Measurements from ENCODE around the gene PSEN1.
A peak's percentile ranks its signal among the peaks of the same experiment; 100 is the strongest.
"Not testable (repeated sequence)": the region's sequence is repeated elsewhere in the genome, so short reads cannot be mapped to it uniquely, and the experiment has no call there.

PSEN1 gene

DNA sequence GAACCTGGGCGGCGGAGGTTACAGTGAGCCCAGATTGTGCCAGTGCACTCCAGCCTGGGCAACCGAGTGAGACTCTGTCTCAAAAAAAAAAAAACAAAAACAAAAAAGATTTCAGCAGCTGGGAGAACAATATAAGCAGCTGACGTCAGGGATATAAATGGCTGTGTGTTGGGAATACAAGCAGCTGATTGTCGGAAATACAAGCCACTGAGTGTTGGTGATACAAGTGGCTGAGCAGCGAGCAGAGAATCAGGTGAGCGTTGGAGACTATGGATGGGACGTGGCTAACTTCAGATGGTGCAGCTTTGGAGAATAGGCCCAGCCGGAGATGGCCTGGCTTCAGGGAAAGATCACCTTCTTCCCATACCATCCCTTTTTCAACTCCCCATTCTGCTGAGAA, 32.0 kb downstream of the PSEN1 start:
- no peak overlapping the region for H3K27ac ChIP-seq
- POLR2A ChIA-PET (ENCODE audit: low non-redundant PET): no interaction called here
- TF ChIP-seq, protein P1, sequence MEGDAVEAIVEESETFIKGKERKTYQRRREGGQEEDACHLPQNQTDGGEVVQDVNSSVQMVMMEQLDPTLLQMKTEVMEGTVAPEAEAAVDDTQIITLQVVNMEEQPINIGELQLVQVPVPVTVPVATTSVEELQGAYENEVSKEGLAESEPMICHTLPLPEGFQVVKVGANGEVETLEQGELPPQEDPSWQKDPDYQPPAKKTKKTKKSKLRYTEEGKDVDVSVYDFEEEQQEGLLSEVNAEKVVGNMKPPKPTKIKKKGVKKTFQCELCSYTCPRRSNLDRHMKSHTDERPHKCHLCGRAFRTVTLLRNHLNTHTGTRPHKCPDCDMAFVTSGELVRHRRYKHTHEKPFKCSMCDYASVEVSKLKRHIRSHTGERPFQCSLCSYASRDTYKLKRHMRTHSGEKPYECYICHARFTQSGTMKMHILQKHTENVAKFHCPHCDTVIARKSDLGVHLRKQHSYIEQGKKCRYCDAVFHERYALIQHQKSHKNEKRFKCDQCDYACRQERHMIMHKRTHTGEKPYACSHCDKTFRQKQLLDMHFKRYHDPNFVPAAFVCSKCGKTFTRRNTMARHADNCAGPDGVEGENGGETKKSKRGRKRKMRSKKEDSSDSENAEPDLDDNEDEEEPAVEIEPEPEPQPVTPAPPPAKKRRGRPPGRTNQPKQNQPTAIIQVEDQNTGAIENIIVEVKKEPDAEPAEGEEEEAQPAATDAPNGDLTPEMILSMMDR (conservative IDR thresholded peaks at IDR 0.05; ENCODE audit: low read depth): no peak
- CTCF ChIA-PET: no interaction called here
- DNase-seq (ENCODE audit: low spot score): no peak

GRCh38 chr14:73168691-73169090, 32.4 kb downstream of the PSEN1 start:
- CTCF ChIA-PET: no interaction called here
- no peak overlapping the region for H3K27ac ChIP-seq
- POLR2A ChIA-PET (ENCODE audit: low non-redundant PET): no interaction called here
- no peak for DNase-seq (ENCODE audit: low spot score)
- TF ChIP-seq, protein P1 (conservative IDR thresholded peaks at IDR 0.05; ENCODE audit: low read depth): no peak

GRCh38 chr14:73169855-73170254, 33.5 kb downstream of the PSEN1 start:
- POLR2A ChIA-PET (ENCODE audit: low non-redundant PET); H3K27ac ChIP-seq; CTCF ChIA-PET; DNase-seq (ENCODE audit: low spot score): not testable (repeated sequence)

- TF ChIP-seq, protein P1 (conservative IDR thresholded peaks at IDR 0.05; ENCODE audit: low read depth): no peak
- POLR2A ChIA-PET (ENCODE audit: low non-redundant PET): no interaction called here
- CTCF ChIA-PET: no interaction called here
- no peak for DNase-seq (ENCODE audit: low spot score)
- H3K27ac ChIP-seq: no peak overlapping the region
Measured at GRCh38 chr14:73170686-73171085, 34.4 kb downstream of the PSEN1 start.

DNA sequence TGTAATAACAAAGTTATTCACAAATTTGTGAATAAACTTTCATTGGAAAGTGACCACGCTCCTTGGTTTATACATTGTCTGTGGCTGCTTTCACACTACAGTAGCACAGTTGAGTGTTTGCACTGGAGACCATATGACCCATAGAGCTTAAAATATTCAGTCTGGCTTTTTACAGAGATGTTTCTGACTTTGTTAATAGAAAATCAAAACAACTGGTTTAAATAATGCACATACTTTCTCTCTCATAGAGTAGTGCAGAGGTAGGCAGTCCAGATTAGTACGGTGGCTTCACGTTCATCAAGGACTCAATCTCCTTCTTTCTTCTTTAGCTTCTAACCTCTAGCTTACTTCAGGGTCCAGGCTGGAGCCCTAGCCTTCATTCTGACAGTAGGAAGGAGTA, 36.2 kb downstream of the PSEN1 start:
- no peak overlapping the region for H3K27ac ChIP-seq
- CTCF ChIA-PET: interaction anchor here (0.5 to 1.6 kb wide), 3 partner anchors 21 to 299 kb away, joined by 3 to 21 read pairs (median 3); no protein-coding TSS in a partner anchor
- POLR2A ChIA-PET (ENCODE audit: low non-redundant PET): interaction anchor here (0.6 kb wide), 1 partner anchor 10 kb away, joined by 3 read pairs; no protein-coding TSS in a partner anchor
- no peak for DNase-seq (ENCODE audit: low spot score)
- TF ChIP-seq, protein P1 (conservative IDR thresholded peaks at IDR 0.05; ENCODE audit: low read depth): no peak

DNA sequence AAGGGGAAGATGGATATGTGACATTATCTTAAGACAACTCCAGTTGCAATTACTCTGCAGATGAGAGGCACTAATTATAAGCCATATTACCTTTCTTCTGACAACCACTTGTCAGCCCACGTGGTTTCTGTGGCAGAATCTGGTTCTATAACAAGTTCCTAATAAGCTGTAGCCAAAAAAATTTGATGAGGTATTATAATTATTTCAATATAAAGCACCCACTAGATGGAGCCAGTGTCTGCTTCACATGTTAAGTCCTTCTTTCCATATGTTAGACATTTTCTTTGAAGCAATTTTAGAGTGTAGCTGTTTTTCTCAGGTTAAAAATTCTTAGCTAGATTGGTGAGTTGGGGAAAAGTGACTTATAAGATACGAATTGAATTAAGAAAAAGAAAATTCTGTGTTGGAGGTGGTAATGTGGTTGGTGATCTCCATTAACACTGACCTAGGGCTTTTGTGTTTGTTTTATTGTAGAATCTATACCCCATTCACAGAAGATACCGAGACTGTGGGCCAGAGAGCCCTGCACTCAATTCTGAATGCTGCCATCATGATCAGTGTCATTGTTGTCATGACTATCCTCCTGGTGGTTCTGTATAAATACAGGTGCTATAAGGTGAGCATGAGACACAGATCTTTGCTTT, 36.9 kb downstream of the PSEN1 start:
- ChIA-PET POLR2A (ENCODE audit: low non-redundant PET) (interaction anchor here (0.6 kb wide), 1 partner anchor 10 kb away, joined by 3 read pairs; no protein-coding TSS in a partner anchor), CTCF (interaction anchor here (0.5 to 1.6 kb wide), 9 partner anchors 20 to 780 kb away, joined by 3 to 21 read pairs (median 3); no protein-coding TSS in a partner anchor)
- TF ChIP-seq, protein P1 (conservative IDR thresholded peaks at IDR 0.05; ENCODE audit: low read depth): peak; percentile 65
- DNase-seq (ENCODE audit: low spot score): peak; percentile 27
- H3K27ac ChIP-seq: no peak overlapping the region

DNA sequence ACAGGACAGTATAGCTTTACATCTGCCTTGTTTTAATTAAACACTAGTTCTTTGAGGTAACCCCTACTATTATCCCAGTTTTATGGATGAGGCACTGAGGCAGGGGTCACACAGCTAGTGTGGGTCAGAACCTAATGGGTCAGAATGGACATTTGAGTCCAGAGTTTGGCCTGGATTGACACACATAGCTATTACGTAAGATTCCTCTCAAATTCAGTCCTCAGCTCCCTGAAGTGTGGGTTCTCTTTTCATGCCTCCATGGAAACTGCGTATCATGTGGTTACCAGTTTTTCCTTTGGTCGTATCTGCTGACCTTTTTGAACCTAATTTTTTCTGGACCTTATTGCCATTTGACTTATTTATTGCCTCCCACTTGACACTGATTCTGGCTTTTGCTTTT, 40.4 kb downstream of the PSEN1 start:
- no peak overlapping the region for H3K27ac ChIP-seq
- TF ChIP-seq, protein P1 (conservative IDR thresholded peaks at IDR 0.05; ENCODE audit: low read depth): no peak
- ChIA-PET POLR2A (ENCODE audit: low non-redundant PET) (no interaction called here), CTCF (no interaction called here)
- DNase-seq (ENCODE audit: low spot score): no peak
